ENCODE data around the gene ATXN7L1.

- TF ChIP-seq LEF1 (IDR thresholded peaks at IDR 0.05; ENCODE audit: borderline replicate concordance) (no peak), BHLHE40 (IDR thresholded peaks at IDR 0.05; ENCODE audit: borderline replicate concordance) (no peak), FOXK2 (IDR thresholded peaks at IDR 0.05) (no peak), SUZ12 (IDR thresholded peaks at IDR 0.05) (no peak), HDGF (IDR thresholded peaks at IDR 0.05; ENCODE audit: borderline replicate concordance) (no peak), PKNOX1 (IDR thresholded peaks at IDR 0.05) (no peak), TARDBP (IDR thresholded peaks at IDR 0.05) (no peak), L3MBTL2 (conservative IDR thresholded peaks at IDR 0.05) (peak; percentile 33), SP1 (IDR thresholded peaks at IDR 0.05) (no peak), ELF4 (IDR thresholded peaks at IDR 0.05) (no peak), FOXM1 (IDR thresholded peaks at IDR 0.05; ENCODE audit: borderline replicate concordance) (no peak), NFRKB (IDR thresholded peaks at IDR 0.05) (no peak), FOXA1 (IDR thresholded peaks at IDR 0.05) (no peak)
Observed at GRCh38 chr7:105581066-105581811, 295.2 kb downstream of the ATXN7L1 start, which contains the start of gene EFCAB10.

All from HEK293T (cell line).